Thyroid gland (tissue), 4 donors: ENCODE measurements around the gene ATXN1. TPM values are rescaled to one million over a fixed set of nuclear protein-coding genes. Genes with fewer than 3 reads are reported as not detected.
A peak's percentile ranks its signal among the peaks of the same experiment; 100 is the strongest.

ENCODE experiments used
- DNase-seq, 2 donors: peaks; one replicate each; pipeline ENCODE4 v3.0.0-alpha.2; 2019
- H3K27ac ChIP-seq, 3 donors: fragments of 200-600 bp; sonication (generic); 1 replicate in 2 of 3; 2 replicates in 1 of 3; pipeline ENCODE4 v1.5.1; 2016 to 2019; ENCODE audit warnings: mild to moderate bottlenecking in 1 of 3, moderate library complexity in 1 of 3
- H3K27me3 ChIP-seq: fragments of 200-600 bp; sonication (generic); one replicate; pipeline ENCODE4 v1.5.1; 2019
- H3K36me3 ChIP-seq, 2 donors: fragments of 200-600 bp; sonication (generic); one replicate each; pipeline ENCODE4 v1.5.1; 2016 to 2019
- H3K4me1 ChIP-seq, 2 donors: fragments of 200-600 bp; sonication (generic); one replicate each; pipeline ENCODE4 v1.5.1; 2017 to 2019
- H3K4me3 ChIP-seq, 3 donors: fragments of 200-600 bp; sonication (generic); replicated peaks in 1 of 3; 1 replicate in 2 of 3; 2 replicates in 1 of 3; pipeline ENCODE4 v1.5.1; 2016; ENCODE audit warnings: mild to moderate bottlenecking in 1 of 3
- H3K9me3 ChIP-seq: fragments of 200-600 bp; sonication (generic); one replicate; pipeline ENCODE4 v1.5.1; 2017
- CTCF ChIP-seq, 6 experiments: fragments of 200-600 bp in 3 of 6; fragments of 450-650 bp in 3 of 6; sonication (generic) in 3 of 6; IDR thresholded peaks; one replicate each; pipeline ENCODE4 v1.5.1; 2016 to 2019; ENCODE audit warnings: antibody characterized with exemption in 6 of 6, mild to moderate bottlenecking in 2 of 6, inconsistent platforms in 1 of 6, moderate library complexity in 1 of 6
- POLR2A ChIP-seq, 2 donors: fragments of 450-650 bp; IDR thresholded peaks; one replicate each; pipeline ENCODE4 v1.6.1; 2017; ENCODE audit warnings: antibody characterized with exemption in 2 of 2, mild to moderate bottlenecking in 2 of 2, moderate library complexity in 1 of 2
- WGBS, 2 donors: methylation state at CpG; one replicate each; pipeline ENCODE4 v1.1.5; 2017; 5-methylcytosine and 5-hydroxymethylcytosine counted together
- intact Hi-C: fragments of 100-400 bp; cut with DNase I; formaldehyde crosslinking; loops from one replicate; pipeline ENCODE4 v1.15.1; 2023
- total RNA-seq, 4 donors: library from RNA; depleted of rRNA; stranded (reverse); fragments of >200 nt; gene quantifications; one replicate each; pipeline ENCODE4 v1.2.3, GENCODE V29; 2016

Gene ATXN1
- total RNA-seq, 4 donors from 2014 or later, result 62.1 to 88.1 (median 83.0) TPM

GRCh38 chr6:16472349-16473069, 288.8 kb downstream of the ATXN1 start:
- peak overlapping the region in 1 of 3 donors; percentile 49 for H3K27ac ChIP-seq
- TF ChIP-seq POLR2A (IDR thresholded peaks at IDR 0.05) (no peak), CTCF (IDR thresholded peaks at IDR 0.05) (no peak)
- H3K27me3 ChIP-seq, result no peaks in the 10 kb centered on the region
- H3K9me3 ChIP-seq, result no peaks in the 10 kb centered on the region
- WGBS, 2 donors, result 66 to 82% methylated on average over 3 of the region's 3 CpGs
- peaks cover 10 to 15% of the 10 kb centered on the region in 2 donors for H3K4me1 ChIP-seq
- DNase-seq, result no peak
- no peak overlapping the region for H3K4me3 ChIP-seq
- intact Hi-C loops, result no loop called here
- no peaks in the 10 kb centered on the region for H3K36me3 ChIP-seq

- Histone ChIP-seq H3K27me3 (no peaks in the 10 kb centered on the region), H3K4me1 (peaks cover 6 to 15% of the 10 kb centered on the region in 2 donors), H3K9me3 (no peaks in the 10 kb centered on the region), H3K4me3 (no peak overlapping the region), H3K36me3 (no peaks in the 10 kb centered on the region), H3K27ac (peak overlapping the region in 1 of 3 donors; percentile 1)
- TF ChIP-seq POLR2A (IDR thresholded peaks at IDR 0.05) (no peak), CTCF (IDR thresholded peaks at IDR 0.05) (no peak)
- WGBS, 2 donors, result 85 to 90% methylated on average over 3 of the region's 3 CpGs
- intact Hi-C loops, result no loop called here
- DNase-seq, result no peak
Measured at GRCh38 chr6:16471910-16472297, 289.4 kb downstream of the ATXN1 start.

GRCh38 chr6:16471222-16471909, 289.9 kb downstream of the ATXN1 start:
- Histone ChIP-seq H3K27ac (peak overlapping the region in 1 of 3 donors; percentile 1), H3K9me3 (no peaks in the 10 kb centered on the region), H3K27me3 (no peaks in the 10 kb centered on the region), H3K36me3 (no peaks in the 10 kb centered on the region), H3K4me3 (no peak overlapping the region), H3K4me1 (peaks cover 6 to 15% of the 10 kb centered on the region in 2 donors)
- intact Hi-C loops, result no loop called here
- no peak for TF ChIP-seq CTCF (IDR thresholded peaks at IDR 0.05)
- TF ChIP-seq POLR2A (IDR thresholded peaks at IDR 0.05), result no peak
- WGBS, 2 donors, result 72 to 80% methylated on average over 8 of the region's 8 CpGs
- DNase-seq, result peak in 1 of 2 donors; percentile 17

GRCh38 chr6:16470502-16471221, 290.6 kb downstream of the ATXN1 start:
- Histone ChIP-seq H3K27ac (no peak overlapping the region), H3K9me3 (no peaks in the 10 kb centered on the region), H3K36me3 (no peaks in the 10 kb centered on the region), H3K4me1 (peaks cover 6 to 15% of the 10 kb centered on the region in 2 donors), H3K27me3 (no peaks in the 10 kb centered on the region), H3K4me3 (no peak overlapping the region)
- intact Hi-C loops, result no loop called here
- TF ChIP-seq POLR2A (IDR thresholded peaks at IDR 0.05), result no peak
- no peak for TF ChIP-seq CTCF (IDR thresholded peaks at IDR 0.05)
- 77 to 80% methylated on average over 2 of the region's 2 CpGs for WGBS, 2 donors
- DNase-seq, result no peak
